ENCODE data around the gene SLCO3A1.

GRCh38 chr15:92109191-92109873 is 255.8 kb downstream of the SLCO3A1 start:
- TF ChIP-seq CTCF (tag by site-specific recombination; IDR thresholded peaks at IDR 0.05) (no peak), GLIS1 (tag by site-specific recombination; IDR thresholded peaks at IDR 0.05) (no peak), PRDM1 (tag by site-specific recombination; IDR thresholded peaks at IDR 0.05) (no peak), ZNF660 (tag by site-specific recombination; IDR thresholded peaks at IDR 0.05) (no peak), FEZF1 (tag by site-specific recombination; IDR thresholded peaks at IDR 0.05) (no peak), ZNF174 (tag by site-specific recombination; IDR thresholded peaks at IDR 0.05) (no peak), ZNF571 (tag by site-specific recombination; IDR thresholded peaks at IDR 0.05) (no peak), ZBTB7A (tag by site-specific recombination; IDR thresholded peaks at IDR 0.05; ENCODE audit: low read depth) (no peak), ZNF792 (tag by site-specific recombination; IDR thresholded peaks at IDR 0.05) (no peak)
- TF ChIP-seq, protein P1, sequence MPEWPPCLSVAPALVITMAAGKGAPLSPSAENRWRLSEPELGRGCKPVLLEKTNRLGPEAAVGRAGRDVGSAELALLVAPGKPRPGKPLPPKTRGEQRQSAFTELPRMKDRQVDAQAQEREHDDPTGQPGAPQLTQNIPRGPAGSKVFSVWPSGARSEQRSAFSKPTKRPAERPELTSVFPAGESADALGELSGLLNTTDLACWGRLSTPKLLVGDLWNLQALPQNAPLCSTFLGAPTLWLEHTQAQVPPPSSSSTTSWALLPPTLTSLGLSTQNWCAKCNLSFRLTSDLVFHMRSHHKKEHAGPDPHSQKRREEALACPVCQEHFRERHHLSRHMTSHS (tag by site-specific recombination; IDR thresholded peaks at IDR 0.05) = no peak
- TF ChIP-seq, protein P2, sequence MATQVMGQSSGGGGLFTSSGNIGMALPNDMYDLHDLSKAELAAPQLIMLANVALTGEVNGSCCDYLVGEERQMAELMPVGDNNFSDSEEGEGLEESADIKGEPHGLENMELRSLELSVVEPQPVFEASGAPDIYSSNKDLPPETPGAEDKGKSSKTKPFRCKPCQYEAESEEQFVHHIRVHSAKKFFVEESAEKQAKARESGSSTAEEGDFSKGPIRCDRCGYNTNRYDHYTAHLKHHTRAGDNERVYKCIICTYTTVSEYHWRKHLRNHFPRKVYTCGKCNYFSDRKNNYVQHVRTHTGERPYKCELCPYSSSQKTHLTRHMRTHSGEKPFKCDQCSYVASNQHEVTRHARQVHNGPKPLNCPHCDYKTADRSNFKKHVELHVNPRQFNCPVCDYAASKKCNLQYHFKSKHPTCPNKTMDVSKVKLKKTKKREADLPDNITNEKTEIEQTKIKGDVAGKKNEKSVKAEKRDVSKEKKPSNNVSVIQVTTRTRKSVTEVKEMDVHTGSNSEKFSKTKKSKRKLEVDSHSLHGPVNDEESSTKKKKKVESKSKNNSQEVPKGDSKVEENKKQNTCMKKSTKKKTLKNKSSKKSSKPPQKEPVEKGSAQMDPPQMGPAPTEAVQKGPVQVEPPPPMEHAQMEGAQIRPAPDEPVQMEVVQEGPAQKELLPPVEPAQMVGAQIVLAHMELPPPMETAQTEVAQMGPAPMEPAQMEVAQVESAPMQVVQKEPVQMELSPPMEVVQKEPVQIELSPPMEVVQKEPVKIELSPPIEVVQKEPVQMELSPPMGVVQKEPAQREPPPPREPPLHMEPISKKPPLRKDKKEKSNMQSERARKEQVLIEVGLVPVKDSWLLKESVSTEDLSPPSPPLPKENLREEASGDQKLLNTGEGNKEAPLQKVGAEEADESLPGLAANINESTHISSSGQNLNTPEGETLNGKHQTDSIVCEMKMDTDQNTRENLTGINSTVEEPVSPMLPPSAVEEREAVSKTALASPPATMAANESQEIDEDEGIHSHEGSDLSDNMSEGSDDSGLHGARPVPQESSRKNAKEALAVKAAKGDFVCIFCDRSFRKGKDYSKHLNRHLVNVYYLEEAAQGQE (tag by site-specific recombination; IDR thresholded peaks at IDR 0.05) = no peak
- TF ChIP-seq, protein P3, sequence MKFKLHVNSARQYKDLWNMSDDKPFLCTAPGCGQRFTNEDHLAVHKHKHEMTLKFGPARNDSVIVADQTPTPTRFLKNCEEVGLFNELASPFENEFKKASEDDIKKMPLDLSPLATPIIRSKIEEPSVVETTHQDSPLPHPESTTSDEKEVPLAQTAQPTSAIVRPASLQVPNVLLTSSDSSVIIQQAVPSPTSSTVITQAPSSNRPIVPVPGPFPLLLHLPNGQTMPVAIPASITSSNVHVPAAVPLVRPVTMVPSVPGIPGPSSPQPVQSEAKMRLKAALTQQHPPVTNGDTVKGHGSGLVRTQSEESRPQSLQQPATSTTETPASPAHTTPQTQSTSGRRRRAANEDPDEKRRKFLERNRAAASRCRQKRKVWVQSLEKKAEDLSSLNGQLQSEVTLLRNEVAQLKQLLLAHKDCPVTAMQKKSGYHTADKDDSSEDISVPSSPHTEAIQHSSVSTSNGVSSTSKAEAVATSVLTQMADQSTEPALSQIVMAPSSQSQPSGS (tag by site-specific recombination; IDR thresholded peaks at IDR 0.05; ENCODE audit: low read depth) = no peak
